Measurements from ENCODE around the gene KIAA1191. TPM values are rescaled to one million over a fixed set of nuclear protein-coding genes. Genes with fewer than 3 reads are reported as not detected.

The KIAA1191 gene
- total RNA-seq, 1 experiment from 2014 or later = 92.7 TPM

GRCh38 chr5:176337913-176338312 lies 23.7 kb downstream of the KIAA1191 start:
- POLR2A ChIA-PET = no interaction called here
- CTCF ChIA-PET = no interaction called here
- H3K9me3 Mint-ChIP-seq = peaks cover 7% of the 10 kb centered on the region; the same call in 1 of the 2 replicates
- no peak overlapping the region for H3K27ac Mint-ChIP-seq
- no peak for TF ChIP-seq MAX (CRISPR knock-in tag; IDR thresholded peaks at IDR 0.05)
- no peak for TF ChIP-seq GRHL2 (CRISPR knock-in tag; IDR thresholded peaks at IDR 0.05; ENCODE audit: insufficient replicate concordance, severe bottlenecking)
- TF ChIP-seq NR2C2 (CRISPR knock-in tag; IDR thresholded peaks at IDR 0.05) = no peak
- no peak for TF ChIP-seq SMAD3 (CRISPR knock-in tag; IDR thresholded peaks at IDR 0.05; ENCODE audit: borderline replicate concordance)
- TF ChIP-seq STAT6 (CRISPR knock-in tag; conservative IDR thresholded peaks at IDR 0.05; ENCODE audit: low read depth) = no peak
- TF ChIP-seq JAZF1 (CRISPR knock-in tag; IDR thresholded peaks at IDR 0.05) = no peak
- no peak for TF ChIP-seq ZNF121 (CRISPR knock-in tag; IDR thresholded peaks at IDR 0.05)
- TF ChIP-seq ZNF425 (CRISPR knock-in tag; conservative IDR thresholded peaks at IDR 0.05) = no peak
- TF ChIP-seq ZMAT4 (CRISPR knock-in tag; IDR thresholded peaks at IDR 0.05) = no peak
- TF ChIP-seq ZNF263 (CRISPR knock-in tag; IDR thresholded peaks at IDR 0.05; ENCODE audit: low read depth) = no peak
- TF ChIP-seq USF1 (CRISPR knock-in tag; IDR thresholded peaks at IDR 0.05) = no peak
- TF ChIP-seq IRF1 (CRISPR knock-in tag; IDR thresholded peaks at IDR 0.05) = no peak
- no peak for TF ChIP-seq PRDM15 (CRISPR knock-in tag; IDR thresholded peaks at IDR 0.05)
- TF ChIP-seq ZNF232 (CRISPR knock-in tag; IDR thresholded peaks at IDR 0.05) = no peak
- no peak for TF ChIP-seq GABPB1 (CRISPR knock-in tag; IDR thresholded peaks at IDR 0.05)
- no peak for TF ChIP-seq TP53 (CRISPR knock-in tag; IDR thresholded peaks at IDR 0.05)
- no peak for TF ChIP-seq AR (CRISPR knock-in tag; IDR thresholded peaks at IDR 0.05)
- TF ChIP-seq ESRRA (CRISPR knock-in tag; IDR thresholded peaks at IDR 0.05; ENCODE audit: borderline replicate concordance) = no peak
- no peak for TF ChIP-seq CBFB (CRISPR knock-in tag; IDR thresholded peaks at IDR 0.05; ENCODE audit: low read depth)
- no peak for TF ChIP-seq RELA (CRISPR knock-in tag; IDR thresholded peaks at IDR 0.05; ENCODE audit: borderline replicate concordance)
- H3K4me3 Mint-ChIP-seq = no peak overlapping the region
- peaks cover 21% of the 10 kb centered on the region for H3K36me3 Mint-ChIP-seq
- H3K27me3 Mint-ChIP-seq (ENCODE audit: low read depth) = no peaks in the 10 kb centered on the region
- ATAC-seq = no peak
- DNase-seq (ENCODE audit: low spot score) = no peak
- no peaks in the 10 kb centered on the region for H3K4me1 Mint-ChIP-seq

All from WTC11 (cell line).